C4-2B (cell line): ENCODE results near the gene SLC16A5.
"Not testable (repeated sequence)": the region's sequence is repeated elsewhere in the genome, so short reads cannot be mapped to it uniquely, and the experiment has no call there.

Experiments used
- CTCF ChIP-seq: fragments of 450-650 bp; conservative IDR thresholded peaks from 2 replicates; pipeline ENCODE4 v1.5.1; 2017; ENCODE audit warnings: mild to moderate bottlenecking
- ZFX ChIP-seq: fragments of 450-650 bp; IDR thresholded peaks from 2 replicates; pipeline ENCODE4 v1.6.1; 2017

GRCh38 chr17:75127936-75128335 is 40.2 kb downstream of the SLC16A5 start:
- not testable (repeated sequence) for TF ChIP-seq CTCF, ZFX
